Esophagus muscularis mucosa (tissue), 4 donors: ENCODE data around the gene PKP1. TPM values are rescaled to one million over a fixed set of nuclear protein-coding genes. Genes with fewer than 3 reads are reported as not detected.

Experiments used
- DNase-seq: peaks from one replicate; pipeline ENCODE4 v3.0.0-alpha.2; 2017; ENCODE audit errors: extremely low spot score
- H3K27ac ChIP-seq, 4 donors: fragments of 200-600 bp; sonication (generic); replicated peaks in 1 of 4; 1 replicate in 3 of 4; 2 replicates in 1 of 4; pipeline ENCODE4 v1.5.1; 2016 to 2019; ENCODE audit warnings: mild to moderate bottlenecking in 1 of 4
- H3K27me3 ChIP-seq, 4 donors: fragments of 200-600 bp; sonication (generic); one replicate each; pipeline versions ENCODE4 v1.5.1 to v1.6.0; 2016 to 2019
- H3K36me3 ChIP-seq, 4 donors: fragments of 200-600 bp; sonication (generic); one replicate each; pipeline ENCODE4 v1.5.1; 2016 to 2019
- H3K4me1 ChIP-seq, 4 donors: fragments of 200-600 bp; sonication (generic); one replicate each; pipeline ENCODE4 v1.5.1; 2016 to 2019
- H3K4me3 ChIP-seq, 4 donors: fragments of 200-600 bp; sonication (generic); 1 replicate in 2 of 4; 2 replicates in 2 of 4; pipeline ENCODE4 v1.5.1; 2016 to 2019; ENCODE audit warnings: mild to moderate bottlenecking in 4 of 4, moderate library complexity in 1 of 4
- H3K9me3 ChIP-seq, 4 donors: fragments of 200-600 bp; sonication (generic); 1 replicate in 3 of 4; 2 replicates in 1 of 4; pipeline ENCODE4 v1.5.1; 2016 to 2019
- EP300 ChIP-seq: sonication (generic); formaldehyde crosslinking; IDR thresholded peaks from one replicate; pipeline ENCODE4 v1.6.1; 2017; ENCODE audit warnings: antibody characterized with exemption
- POLR2A ChIP-seq: fragments of 450-650 bp; IDR thresholded peaks from one replicate; pipeline ENCODE4 v1.6.1; 2017; ENCODE audit warnings: antibody characterized with exemption, moderate library complexity, mild to moderate bottlenecking, low read depth
- POLR2AphosphoS5 ChIP-seq, 2 donors: sonication (generic); formaldehyde crosslinking; IDR thresholded peaks; one replicate each; pipeline ENCODE4 v1.6.1; 2017; ENCODE audit warnings: antibody characterized with exemption in 2 of 2
- WGBS: methylation state at CpG from one replicate; pipeline ENCODE4 v1.1.5; 2018; 5-methylcytosine and 5-hydroxymethylcytosine counted together
- intact Hi-C: fragments of 100-400 bp; cut with DNase I; formaldehyde crosslinking; loops from one replicate; pipeline ENCODE4 v1.15.1; 2023
- total RNA-seq, 4 donors: library from RNA; depleted of rRNA; stranded (reverse); fragments of >200 nt; gene quantifications; one replicate each; pipeline versions ENCODE4 v1.1.0 to v1.2.1, GENCODE V29; 2016
- TF ChIP-seq, protein P1 (sequence below), 3 experiments: fragments of 200-600 bp in 2 of 3; fragments of 450-650 bp in 1 of 3; sonication (generic) in 2 of 3; IDR thresholded peaks; one replicate each; pipeline ENCODE4 v1.5.1; 2017 to 2019; ENCODE audit warnings: antibody characterized with exemption in 3 of 3, mild to moderate bottlenecking in 2 of 3, moderate library complexity in 1 of 3

PKP1 gene
- total RNA-seq, 4 donors from 2014 or later: 0.50 to 1.9 (median 1.3) TPM

DNA sequence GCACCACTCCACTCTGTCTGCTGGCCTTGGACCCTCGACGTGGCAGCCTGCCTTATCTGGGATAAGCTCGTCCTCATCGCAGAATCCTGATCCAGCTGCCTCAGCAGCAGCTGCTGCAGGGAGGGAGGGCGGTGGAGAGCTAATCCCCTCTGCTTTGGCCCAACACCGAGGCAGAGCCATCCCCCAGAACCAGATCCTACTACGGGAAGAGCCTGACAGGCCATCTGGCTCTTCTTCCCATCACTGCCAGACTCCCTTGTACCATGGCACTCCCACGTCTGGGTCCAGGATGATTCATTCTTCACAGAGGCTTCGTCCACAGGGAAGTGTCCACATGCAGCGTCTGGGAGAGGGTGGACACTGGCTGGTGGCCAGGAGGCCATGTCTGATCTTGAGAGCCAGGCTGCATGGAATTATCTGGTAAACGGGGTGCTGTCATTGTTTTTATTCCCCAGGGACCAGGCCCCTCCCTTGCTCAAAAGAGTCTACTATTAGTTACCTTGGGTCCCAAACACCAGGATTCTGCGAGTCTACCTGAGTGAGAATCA, 14.6 kb upstream of the PKP1 start:
- peaks cover 0 to 30% (median 0%) of the 10 kb centered on the region in 4 donors for H3K27me3 ChIP-seq

DNA sequence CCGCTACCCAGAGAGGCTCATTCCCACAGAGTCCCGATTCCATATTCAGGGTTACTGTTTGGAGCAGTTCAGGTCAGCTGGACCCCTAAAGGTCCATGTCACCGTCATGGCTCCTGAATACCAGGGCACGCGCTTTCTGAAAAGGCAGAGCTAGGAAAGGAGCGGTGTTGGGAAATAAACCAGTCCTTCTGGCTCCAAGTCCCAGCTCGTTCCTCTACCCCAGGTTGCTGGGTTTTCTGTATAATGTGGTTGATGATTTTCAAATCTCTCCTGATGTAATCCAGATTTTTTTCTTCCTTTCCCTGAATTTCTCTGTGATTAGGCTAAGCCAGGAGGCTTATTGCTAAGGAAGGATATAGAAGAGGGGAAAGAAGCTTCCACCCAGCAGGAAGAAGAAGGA, 14.0 kb upstream of the PKP1 start:
- H3K36me3 ChIP-seq: no peaks in the 10 kb centered on the region
- no peaks in the 10 kb centered on the region for H3K4me1 ChIP-seq
- 84% methylated on average over 7 of the region's 7 CpGs for WGBS
- TF ChIP-seq EP300: no peak
- TF ChIP-seq, protein P1, sequence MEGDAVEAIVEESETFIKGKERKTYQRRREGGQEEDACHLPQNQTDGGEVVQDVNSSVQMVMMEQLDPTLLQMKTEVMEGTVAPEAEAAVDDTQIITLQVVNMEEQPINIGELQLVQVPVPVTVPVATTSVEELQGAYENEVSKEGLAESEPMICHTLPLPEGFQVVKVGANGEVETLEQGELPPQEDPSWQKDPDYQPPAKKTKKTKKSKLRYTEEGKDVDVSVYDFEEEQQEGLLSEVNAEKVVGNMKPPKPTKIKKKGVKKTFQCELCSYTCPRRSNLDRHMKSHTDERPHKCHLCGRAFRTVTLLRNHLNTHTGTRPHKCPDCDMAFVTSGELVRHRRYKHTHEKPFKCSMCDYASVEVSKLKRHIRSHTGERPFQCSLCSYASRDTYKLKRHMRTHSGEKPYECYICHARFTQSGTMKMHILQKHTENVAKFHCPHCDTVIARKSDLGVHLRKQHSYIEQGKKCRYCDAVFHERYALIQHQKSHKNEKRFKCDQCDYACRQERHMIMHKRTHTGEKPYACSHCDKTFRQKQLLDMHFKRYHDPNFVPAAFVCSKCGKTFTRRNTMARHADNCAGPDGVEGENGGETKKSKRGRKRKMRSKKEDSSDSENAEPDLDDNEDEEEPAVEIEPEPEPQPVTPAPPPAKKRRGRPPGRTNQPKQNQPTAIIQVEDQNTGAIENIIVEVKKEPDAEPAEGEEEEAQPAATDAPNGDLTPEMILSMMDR (IDR thresholded peaks at IDR 0.05): no peak
- TF ChIP-seq POLR2A: no peak
- TF ChIP-seq POLR2AphosphoS5 (IDR thresholded peaks at IDR 0.05): no peak
- H3K27ac ChIP-seq: no peak overlapping the region
- H3K4me3 ChIP-seq: no peak overlapping the region
- intact Hi-C loops: no loop called here
- DNase-seq: no peak
- H3K9me3 ChIP-seq: no peaks in the 10 kb centered on the region
- peaks cover 0 to 30% (median 0%) of the 10 kb centered on the region in 4 donors for H3K27me3 ChIP-seq

More for the DNA sequence above, 14.6 kb upstream of the PKP1 start:
- 41% methylated on average over 7 of the region's 12 CpGs for WGBS
- no peak overlapping the region for H3K4me3 ChIP-seq
- no peak for DNase-seq
- H3K36me3 ChIP-seq: no peaks in the 10 kb centered on the region
- intact Hi-C loops: no loop called here
- no peaks in the 10 kb centered on the region for H3K4me1 ChIP-seq
- H3K9me3 ChIP-seq: no peaks in the 10 kb centered on the region
- H3K27ac ChIP-seq: no peak overlapping the region
- TF ChIP-seq POLR2AphosphoS5 (IDR thresholded peaks at IDR 0.05): no peak
- TF ChIP-seq, protein P1 (IDR thresholded peaks at IDR 0.05): no peak
- TF ChIP-seq EP300: no peak
- no peak for TF ChIP-seq POLR2A

DNA sequence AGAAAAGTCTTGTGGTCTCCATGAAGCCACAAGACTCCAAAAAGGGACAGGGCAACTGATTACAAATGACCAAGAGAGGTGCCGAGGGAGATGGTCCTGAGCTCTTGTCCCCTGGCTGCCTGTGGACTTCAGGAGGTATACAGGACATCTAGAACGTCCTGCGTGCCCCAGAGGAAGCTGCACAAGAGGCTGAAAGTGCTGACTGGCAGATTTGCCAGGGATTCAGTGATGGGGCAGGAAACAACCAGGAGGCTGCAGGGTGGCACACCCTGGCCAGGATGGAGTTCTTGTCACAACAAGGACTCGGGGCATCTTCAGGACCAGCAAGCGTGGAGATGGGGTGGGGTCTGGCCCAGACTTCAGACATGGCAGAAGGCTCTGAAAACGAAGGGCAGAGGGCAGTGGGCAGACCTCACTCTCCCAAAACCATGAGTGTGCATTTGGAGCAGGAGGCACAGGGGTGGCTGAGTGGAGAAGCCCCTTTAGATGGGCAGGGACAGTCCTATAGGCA, 13.4 kb upstream of the PKP1 start:
- Histone ChIP-seq H3K27me3 (peaks cover 0 to 30% (median 0%) of the 10 kb centered on the region in 4 donors), H3K4me1 (no peaks in the 10 kb centered on the region), H3K27ac (no peak overlapping the region), H3K9me3 (no peaks in the 10 kb centered on the region), H3K36me3 (no peaks in the 10 kb centered on the region), H3K4me3 (no peak overlapping the region)
- WGBS: 94% methylated on average over 4 of the region's 6 CpGs
- intact Hi-C loops: no loop called here
- DNase-seq: no peak
- TF ChIP-seq POLR2A (no peak), EP300 (no peak), POLR2AphosphoS5 (IDR thresholded peaks at IDR 0.05) (no peak)
- TF ChIP-seq, protein P1 (IDR thresholded peaks at IDR 0.05): no peak

DNA sequence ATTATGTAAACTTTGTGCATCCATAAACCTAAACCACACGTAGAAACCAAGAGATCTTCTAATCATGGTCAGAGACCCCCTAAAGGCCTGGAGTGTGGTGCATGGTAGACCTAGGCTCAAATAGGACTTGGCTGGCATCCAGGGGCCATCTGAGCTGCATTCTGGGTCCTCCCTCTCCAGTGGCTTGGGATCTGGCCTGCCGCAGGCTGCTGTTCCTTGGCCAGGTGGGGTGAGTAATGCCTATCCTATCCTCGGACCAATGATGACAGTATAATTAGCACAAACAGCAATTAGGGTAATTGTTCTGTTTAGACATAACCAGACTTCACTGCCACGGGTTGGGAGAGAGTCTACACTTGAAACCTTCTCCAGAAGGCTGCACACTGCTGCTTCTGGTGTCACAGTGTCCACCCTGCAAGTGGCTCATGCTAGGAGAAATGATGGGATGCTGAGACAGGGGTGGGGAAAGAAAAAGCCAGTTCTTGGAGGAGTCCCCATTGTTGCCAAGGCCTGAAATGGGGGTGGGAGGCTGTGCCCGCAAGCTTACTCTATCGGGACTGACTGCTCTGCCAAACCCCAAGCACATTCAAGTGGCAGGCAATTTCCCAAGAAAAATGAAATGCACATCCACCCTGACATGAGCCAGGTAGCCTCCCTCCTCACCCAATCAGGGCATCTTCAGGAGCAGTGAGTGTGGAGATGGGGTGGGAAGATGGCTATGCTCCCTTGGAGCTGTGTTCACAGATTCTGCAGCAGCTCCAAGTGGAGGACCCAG, 12.5 kb upstream of the PKP1 start:
- no peaks in the 10 kb centered on the region for H3K9me3 ChIP-seq
- no peak overlapping the region for H3K4me3 ChIP-seq
- H3K27me3 ChIP-seq: peaks cover 0 to 30% (median 0%) of the 10 kb centered on the region in 4 donors
- intact Hi-C loops: no loop called here
- no peaks in the 10 kb centered on the region for H3K36me3 ChIP-seq
- H3K4me1 ChIP-seq: peaks cover 0 to 3% (median 0%) of the 10 kb centered on the region in 4 donors
- DNase-seq: no peak
- no peak overlapping the region for H3K27ac ChIP-seq
- TF ChIP-seq EP300 (no peak), POLR2A (no peak), POLR2AphosphoS5 (IDR thresholded peaks at IDR 0.05) (no peak)
- TF ChIP-seq, protein P1 (IDR thresholded peaks at IDR 0.05): no peak
- WGBS: 90% methylated on average over 5 of the region's 6 CpGs
